Fibroblast of skin of left quadriceps (primary cell): ENCODE data around the gene SIVA1.
A peak's percentile ranks its signal among the peaks of the same experiment; 100 is the strongest.

Source experiments
- DNase-seq, 2 experiments: peaks; one replicate each; pipeline ENCODE4 v3.0.0-alpha.2; 2013; ENCODE audit warnings: low read depth in 2 of 2

SIVA1 gene

DNA sequence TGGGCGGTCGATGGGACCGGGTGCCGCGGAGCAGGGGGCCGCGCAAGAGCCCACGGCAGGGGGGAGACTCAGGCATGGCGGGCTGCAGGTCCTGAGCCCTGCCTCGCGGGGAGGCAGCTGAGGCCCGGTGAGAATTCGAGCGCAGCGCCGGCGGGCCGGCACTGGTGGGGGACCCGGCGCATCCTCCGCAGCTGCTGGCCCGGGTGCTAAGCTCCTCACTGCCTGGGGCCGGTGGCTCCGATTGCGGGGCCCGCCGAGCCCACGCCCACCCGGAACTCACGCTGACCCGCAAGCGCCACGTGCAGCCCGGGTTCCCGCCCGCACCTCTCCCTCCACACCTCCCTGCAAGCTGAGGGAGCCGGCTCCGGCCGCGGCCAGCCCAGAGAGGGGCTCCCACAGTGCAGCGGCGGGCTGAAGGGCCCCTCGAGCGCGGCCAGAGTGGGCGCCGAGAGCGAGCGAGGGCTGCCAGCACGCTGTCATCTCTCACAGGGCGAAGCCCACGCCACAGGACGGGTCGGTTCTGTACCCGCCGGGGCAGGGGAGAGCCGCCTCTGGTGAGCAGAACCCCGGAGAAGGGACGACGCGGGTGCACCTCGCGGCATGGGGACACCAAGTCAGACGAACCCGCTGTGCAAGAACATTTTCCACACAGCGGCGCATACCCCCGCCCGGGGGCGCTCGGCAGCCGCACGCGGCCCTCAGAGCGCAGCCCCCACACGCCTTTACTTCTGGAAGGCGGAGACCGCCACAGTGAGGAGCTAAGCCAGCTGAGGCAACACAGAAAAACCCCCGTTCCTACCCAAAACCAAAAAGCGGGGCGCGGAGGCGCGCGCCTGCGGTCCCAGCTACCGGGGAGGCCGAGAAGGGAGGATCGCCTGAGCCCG is 1.2 kb upstream of the SIVA1 start:
- DNase-seq = no peak

DNA sequence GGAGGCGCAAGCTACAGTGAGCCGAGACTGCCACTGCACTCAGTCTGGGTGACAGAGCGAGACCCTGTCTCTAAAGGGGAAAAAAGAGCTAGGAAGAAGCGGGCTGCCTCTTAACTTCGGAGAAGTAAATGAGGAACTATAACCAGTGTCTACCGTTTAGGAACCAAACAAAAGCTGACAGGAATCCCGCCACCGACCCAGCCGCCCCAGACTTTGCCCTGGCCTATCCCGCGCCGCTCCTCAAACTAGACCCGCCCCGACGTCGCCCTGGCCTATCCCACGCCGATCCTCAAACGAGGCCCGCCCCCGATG is 568 bp upstream of the SIVA1 start:
- DNase-seq = no peak

- DNase-seq = no peak
Measured at GRCh38 chr14:104753528-104754212, 723 bp downstream of the SIVA1 start.

DNA sequence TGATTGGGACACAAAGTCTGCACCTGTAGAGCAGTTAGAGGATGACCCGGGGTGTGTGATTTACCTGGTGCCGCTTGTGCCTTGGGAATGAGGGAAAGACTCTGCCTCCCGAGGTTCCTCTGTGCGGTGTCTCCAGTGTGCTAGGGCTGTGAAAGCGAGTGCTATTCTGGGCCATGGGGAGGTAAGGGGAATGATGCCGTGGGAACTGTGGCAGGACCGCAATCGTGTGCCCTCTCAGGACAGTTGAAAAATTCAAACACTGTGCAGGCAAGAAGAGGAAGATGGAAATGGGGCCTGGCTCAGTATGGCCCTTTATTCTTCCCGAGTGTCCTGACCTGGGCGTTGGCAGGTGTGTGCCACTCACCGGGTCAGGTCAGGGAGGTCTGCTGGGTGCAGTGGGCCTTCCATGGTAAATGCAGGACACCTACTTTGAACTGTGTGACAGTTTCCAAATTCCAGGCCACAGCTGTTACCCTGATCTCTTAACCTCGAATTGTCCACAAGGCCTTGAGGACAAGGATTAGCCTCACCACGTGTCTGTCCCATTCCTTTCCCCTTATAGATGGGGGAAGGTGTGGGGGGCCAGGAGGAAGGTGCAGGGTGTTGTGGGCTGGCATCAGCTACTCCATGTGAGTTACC is 1.4 kb downstream of the SIVA1 start:
- DNase-seq = no peak

GRCh38 chr14:104755621-104756020 is 2.7 kb downstream of the SIVA1 start:
- DNase-seq = no peak

DNA sequence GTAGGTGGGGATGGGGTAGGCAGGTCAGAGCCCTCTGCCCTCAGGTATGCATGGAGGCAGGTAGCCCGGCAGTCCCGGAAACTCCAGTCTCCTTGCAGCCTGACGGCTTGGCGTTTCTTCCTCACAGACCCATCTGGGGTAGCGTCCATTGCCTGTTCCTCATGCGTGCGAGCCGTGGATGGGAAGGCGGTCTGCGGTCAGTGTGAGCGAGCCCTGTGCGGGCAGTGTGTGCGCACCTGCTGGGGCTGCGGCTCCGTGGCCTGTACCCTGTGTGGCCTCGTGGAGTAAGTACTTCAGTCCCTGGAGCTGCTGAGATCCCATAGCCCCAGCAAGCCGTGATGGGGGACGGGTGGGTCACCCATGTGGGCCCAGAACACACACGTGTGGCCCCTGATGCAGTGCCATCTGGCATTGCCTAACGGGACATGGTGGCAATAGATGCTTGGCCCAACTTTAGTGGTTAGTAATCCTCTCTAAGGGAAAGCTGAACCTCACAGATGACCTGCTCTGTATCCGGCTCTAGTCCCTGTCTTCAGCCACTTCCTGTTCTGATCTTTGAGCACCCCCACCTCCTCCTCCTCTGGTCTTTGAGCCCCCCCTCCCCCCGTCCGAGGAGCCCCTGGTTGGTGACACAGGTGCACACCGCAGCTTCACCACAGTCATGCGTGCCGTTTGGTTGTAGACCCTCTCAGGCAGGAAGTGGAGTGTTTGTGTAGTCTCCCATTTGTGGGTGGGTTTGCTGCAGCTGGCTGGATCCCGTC is 3.7 kb downstream of the SIVA1 start:
- DNase-seq = no peak

- no peak for DNase-seq
Measured at GRCh38 chr14:104757238-104757585, 4.3 kb downstream of the SIVA1 start.

DNA sequence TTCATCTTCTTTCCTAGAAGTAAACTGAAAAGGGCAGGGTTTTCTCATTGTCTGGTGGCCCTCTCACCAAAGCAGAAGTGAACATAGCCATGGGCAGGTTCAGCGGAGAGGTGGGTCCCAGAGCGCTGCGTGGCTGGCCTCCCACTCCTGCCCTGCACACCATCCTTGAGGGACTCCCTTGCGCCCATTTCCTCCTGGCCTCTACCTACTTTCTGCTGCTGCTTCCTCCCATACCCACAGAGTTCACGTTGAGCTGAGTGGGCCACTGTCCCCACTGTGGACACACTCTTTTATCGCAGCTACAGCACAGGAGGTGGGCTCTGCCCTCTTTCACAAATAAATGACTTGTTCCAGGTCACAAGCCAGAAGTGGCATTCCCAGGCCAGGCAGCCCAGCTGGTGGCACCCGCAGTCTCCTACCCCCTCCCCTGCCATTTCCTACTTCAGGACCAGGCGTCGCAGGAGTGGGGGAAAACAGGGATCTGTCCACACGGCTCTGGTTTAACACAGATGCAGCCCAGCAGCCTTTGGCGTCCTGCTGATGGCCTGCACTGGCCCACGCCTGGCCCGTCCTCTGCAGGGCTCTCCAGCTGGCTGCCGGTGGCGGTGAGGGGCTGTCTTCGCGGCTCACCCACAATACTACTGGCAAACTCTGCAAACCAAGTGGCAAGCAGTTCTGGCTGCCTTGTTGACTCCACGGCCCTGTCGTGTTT is 4.9 kb downstream of the SIVA1 start:
- DNase-seq = no peak

- DNase-seq = no peak
Measured at GRCh38 chr14:104758981-104759969, 6.3 kb downstream of the SIVA1 start.

- no peak for DNase-seq
Measured at GRCh38 chr14:104765517-104765916, 12.6 kb downstream of the SIVA1 start.

- no peak for DNase-seq
Measured at GRCh38 chr14:104766256-104766862, 13.4 kb downstream of the SIVA1 start.

- DNase-seq = no peak
Measured at GRCh38 chr14:104766863-104767633, 14.1 kb downstream of the SIVA1 start.

DNA sequence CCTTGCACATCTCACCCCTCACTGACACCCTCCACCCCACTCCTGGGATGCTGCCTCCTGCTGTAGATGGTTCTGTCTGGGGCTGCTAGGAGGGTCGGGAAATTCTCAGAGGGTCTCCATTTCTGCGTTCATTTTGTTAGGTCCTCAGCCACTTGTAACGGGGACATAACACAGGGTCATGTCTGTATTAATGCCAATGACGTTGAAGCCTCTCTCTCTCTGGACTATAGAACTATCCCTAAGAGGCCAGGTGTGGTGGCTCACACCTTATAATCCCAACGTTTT is 14.6 kb downstream of the SIVA1 start:
- DNase-seq = no peak

GRCh38 chr14:104768437-104769323 is 15.7 kb downstream of the SIVA1 start:
- peak; percentile 42 to 45 for DNase-seq

DNA sequence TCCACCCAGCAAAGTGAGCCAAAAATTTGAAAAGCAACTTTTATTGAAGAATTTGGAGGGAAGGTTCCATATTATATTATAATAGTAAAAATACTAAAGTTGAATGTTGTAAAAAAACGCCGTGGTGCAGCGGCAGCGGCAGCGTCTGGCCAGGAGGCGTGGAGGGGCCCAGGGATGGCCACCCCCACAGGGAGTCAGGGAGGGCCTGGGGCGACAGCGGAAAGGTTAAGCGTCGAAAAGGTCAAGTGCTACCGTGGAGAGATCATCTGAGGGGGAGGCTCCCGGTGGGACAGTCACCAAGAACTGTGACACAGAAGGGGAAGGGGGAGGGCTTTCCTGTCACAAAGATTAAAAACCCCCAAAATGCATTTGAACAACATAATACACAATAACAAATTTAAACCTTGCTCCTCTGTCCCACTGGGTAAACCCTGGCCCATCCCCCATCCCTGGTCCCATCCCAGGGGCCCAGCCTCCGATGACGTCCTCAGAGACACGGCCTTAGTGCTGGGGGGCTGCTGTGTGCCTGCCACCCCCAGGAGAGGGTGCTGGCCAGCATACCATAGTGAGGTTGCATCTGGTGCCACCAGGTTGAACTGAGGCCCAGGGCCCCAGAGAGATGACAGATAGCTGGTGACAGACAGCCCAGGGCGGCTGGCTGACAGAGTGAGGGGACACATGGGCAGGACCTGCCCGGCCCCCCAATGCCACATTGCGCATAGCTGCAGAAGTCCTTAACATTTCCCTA is 16.6 kb downstream of the SIVA1 start:
- DNase-seq = no peak

DNA sequence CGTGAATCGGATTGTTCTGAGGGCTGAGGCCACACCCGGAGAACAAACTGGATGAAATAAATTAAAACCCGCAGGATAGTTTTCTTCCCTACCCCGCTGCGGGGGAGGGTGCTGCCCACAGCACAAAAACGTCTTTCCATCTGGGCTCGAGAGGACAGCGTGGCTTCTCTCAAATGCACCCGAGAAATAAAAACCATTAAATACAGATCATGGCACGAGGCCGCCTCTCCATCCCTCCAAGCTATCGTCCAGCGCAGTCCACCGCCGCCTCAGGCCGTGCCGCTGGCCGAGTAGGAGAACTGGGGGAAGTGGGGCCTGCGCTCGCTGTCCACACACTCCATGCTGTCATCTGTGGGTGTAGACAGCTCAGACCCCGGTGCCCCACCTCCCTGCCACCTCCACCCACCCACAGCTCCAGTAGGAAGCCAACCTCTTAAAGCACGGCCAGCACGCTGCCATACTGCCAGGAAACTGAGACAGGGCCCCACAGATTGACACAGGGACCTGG is 17.2 kb downstream of the SIVA1 start:
- DNase-seq = no peak

DNA sequence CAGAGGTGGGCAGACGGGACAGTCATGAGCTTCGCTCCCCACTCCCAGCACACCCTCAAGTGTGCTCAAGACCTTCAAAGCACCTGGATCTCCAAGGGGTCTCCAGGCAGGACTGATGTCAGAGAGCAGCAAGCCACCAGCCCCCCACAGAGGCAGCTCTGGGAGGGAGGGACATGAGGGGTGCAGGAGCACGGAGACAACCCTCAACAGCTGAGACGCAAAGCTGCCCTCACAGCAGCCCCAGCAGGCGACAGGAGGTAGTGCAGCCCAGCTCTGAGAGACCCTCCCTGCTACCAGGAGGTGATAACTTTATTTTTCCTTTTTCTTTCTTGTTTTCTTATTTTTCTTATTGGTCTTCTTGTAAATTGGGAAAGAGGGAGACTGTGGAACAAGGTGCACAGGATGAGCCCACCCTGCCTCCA is 17.9 kb downstream of the SIVA1 start:
- no peak for DNase-seq
